ENCODE results near the gene CD55.

Gene CD55

GRCh38 chr1:207305489-207305873 lies 16.0 kb upstream of the CD55 start:
- H3F3A ChIP-seq (ENCODE audit: insufficient read depth) = no peaks in the 10 kb centered on the region
- H3K9ac ChIP-seq (ENCODE audit: low read length) = no peak overlapping the region
- H4K20me1 ChIP-seq (ENCODE audit: low read depth, low read length) = no peaks in the 10 kb centered on the region
- H3K36me3 ChIP-seq (ENCODE audit: low read length) = no peaks in the 10 kb centered on the region
- H3K9me3 ChIP-seq (ENCODE audit: insufficient read depth, low read length) = no peaks in the 10 kb centered on the region
- H3K27me3 ChIP-seq (ENCODE audit: low read length) = no peaks in the 10 kb centered on the region
- TF ChIP-seq CTCF (IDR thresholded peaks at IDR 0.05; ENCODE audit: insufficient read depth, low read length, poor library complexity, severe bottlenecking) (no peak), EZH2phosphoT487 (conservative IDR thresholded peaks at IDR 0.05; ENCODE audit: low read length) (no peak)
- H3K79me2 ChIP-seq (ENCODE audit: insufficient read depth, low read length) = no peaks in the 10 kb centered on the region
- no peak overlapping the region for H2AFZ ChIP-seq (ENCODE audit: low read depth, low read length, severe bottlenecking)
- H3K27ac ChIP-seq (ENCODE audit: low read depth, low read length) = no peak overlapping the region
- H3K9me2 ChIP-seq (replicated peaks; ENCODE audit: insufficient read depth, low read length) = no peaks in the 10 kb centered on the region
- no peak overlapping the region for H3K4me3 ChIP-seq (ENCODE audit: insufficient read depth, low read length, poor library complexity, severe bottlenecking)
- H3K4me2 ChIP-seq (ENCODE audit: low read depth, low read length, poor library complexity, severe bottlenecking) = no peak overlapping the region

DNA sequence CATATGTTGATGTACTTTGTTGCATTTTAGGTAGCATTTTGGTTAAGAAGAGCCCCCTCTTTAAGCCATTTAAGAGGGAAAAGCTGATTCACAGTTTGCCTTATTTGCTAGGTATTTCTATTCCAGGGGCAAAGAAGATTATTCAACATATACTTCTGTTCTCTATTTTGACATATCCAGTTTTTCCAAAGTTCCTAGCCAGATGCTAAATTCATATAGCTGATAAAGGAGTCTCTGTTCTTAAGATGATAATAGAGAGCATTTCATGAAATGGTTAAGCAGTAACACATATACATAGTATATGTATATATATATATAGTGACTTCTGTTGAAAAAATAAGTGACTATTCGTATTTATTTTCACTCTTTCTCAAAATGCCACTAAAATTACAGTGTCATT lies 15.5 kb upstream of the CD55 start:
- Histone ChIP-seq H3K27me3 (ENCODE audit: low read length) (no peaks in the 10 kb centered on the region), H3K27ac (ENCODE audit: low read depth, low read length) (no peak overlapping the region), H3K9ac (ENCODE audit: low read length) (no peak overlapping the region), H3K79me2 (ENCODE audit: insufficient read depth, low read length) (no peaks in the 10 kb centered on the region), H3K9me2 (replicated peaks; ENCODE audit: insufficient read depth, low read length) (no peaks in the 10 kb centered on the region), H3K4me3 (ENCODE audit: insufficient read depth, low read length, poor library complexity, severe bottlenecking) (no peak overlapping the region), H3F3A (ENCODE audit: insufficient read depth) (no peaks in the 10 kb centered on the region), H2AFZ (ENCODE audit: low read depth, low read length, severe bottlenecking) (no peak overlapping the region), H3K9me3 (ENCODE audit: insufficient read depth, low read length) (no peaks in the 10 kb centered on the region), H4K20me1 (ENCODE audit: low read depth, low read length) (no peaks in the 10 kb centered on the region), H3K4me2 (ENCODE audit: low read depth, low read length, poor library complexity, severe bottlenecking) (no peak overlapping the region), H3K36me3 (ENCODE audit: low read length) (no peaks in the 10 kb centered on the region)
- TF ChIP-seq EZH2phosphoT487 (conservative IDR thresholded peaks at IDR 0.05; ENCODE audit: low read length) = no peak
- TF ChIP-seq CTCF (IDR thresholded peaks at IDR 0.05; ENCODE audit: insufficient read depth, low read length, poor library complexity, severe bottlenecking) = no peak

DNA sequence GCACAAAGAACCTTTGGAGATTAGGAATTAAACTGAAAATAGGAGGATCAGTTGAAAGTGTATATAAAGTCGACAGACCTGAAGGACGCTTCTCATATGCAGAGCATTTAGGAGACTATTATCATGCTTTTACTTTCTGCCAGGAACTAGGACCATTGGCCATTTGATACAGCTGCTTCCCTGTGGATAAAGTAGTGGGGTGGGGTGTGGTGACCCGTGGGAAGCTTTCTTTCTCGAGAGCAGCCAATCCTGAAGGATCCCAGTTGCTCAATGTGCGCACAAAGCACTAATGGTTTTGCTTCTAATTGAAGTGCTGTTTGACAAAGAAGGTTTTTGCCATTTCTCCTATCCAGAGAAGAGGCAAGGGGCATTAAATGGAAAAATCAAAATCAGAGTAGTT lies 14.9 kb upstream of the CD55 start:
- Histone ChIP-seq H3K79me2 (ENCODE audit: insufficient read depth, low read length) (no peaks in the 10 kb centered on the region), H3F3A (ENCODE audit: insufficient read depth) (no peaks in the 10 kb centered on the region), H3K4me2 (ENCODE audit: low read depth, low read length, poor library complexity, severe bottlenecking) (no peak overlapping the region), H3K27me3 (ENCODE audit: low read length) (no peaks in the 10 kb centered on the region), H2AFZ (ENCODE audit: low read depth, low read length, severe bottlenecking) (no peak overlapping the region), H3K9me3 (ENCODE audit: insufficient read depth, low read length) (no peaks in the 10 kb centered on the region), H3K27ac (ENCODE audit: low read depth, low read length) (no peak overlapping the region), H3K9me2 (replicated peaks; ENCODE audit: insufficient read depth, low read length) (no peaks in the 10 kb centered on the region), H4K20me1 (ENCODE audit: low read depth, low read length) (no peaks in the 10 kb centered on the region), H3K36me3 (ENCODE audit: low read length) (no peaks in the 10 kb centered on the region), H3K4me3 (ENCODE audit: insufficient read depth, low read length, poor library complexity, severe bottlenecking) (no peak overlapping the region), H3K9ac (ENCODE audit: low read length) (no peak overlapping the region)
- TF ChIP-seq CTCF (IDR thresholded peaks at IDR 0.05; ENCODE audit: insufficient read depth, low read length, poor library complexity, severe bottlenecking) = no peak
- no peak for TF ChIP-seq EZH2phosphoT487 (conservative IDR thresholded peaks at IDR 0.05; ENCODE audit: low read length)
